Progenitor cell of endocrine pancreas (in vitro differentiated cells): ENCODE data around the gene PIKFYVE. TPM values are rescaled to one million over a fixed set of nuclear protein-coding genes. Genes with fewer than 3 reads are reported as not detected.
"Not testable (repeated sequence)": the region's sequence is repeated elsewhere in the genome, so short reads cannot be mapped to it uniquely, and the experiment has no call there.

Experiments used
- DNase-seq: peaks from one replicate; pipeline ENCODE4 v3.0.0; 2021; ENCODE audit warnings: low spot score; ENCODE audit not compliant: unreplicated experiment
- H3K27ac Mint-ChIP-seq: 2 replicates; pipeline ENCODE4 v1.8.0; 2021; ENCODE audit warnings: mild to moderate bottlenecking, moderate library complexity, mixed read lengths
- H3K27me3 Mint-ChIP-seq: 2 replicates; pipeline ENCODE4 v1.8.0; 2021; ENCODE audit warnings: mixed read lengths
- H3K36me3 Mint-ChIP-seq: 2 replicates; pipeline ENCODE4 v1.8.0; 2022; ENCODE audit warnings: mixed read lengths; ENCODE audit not compliant: insufficient read depth
- H3K4me1 Mint-ChIP-seq: 2 replicates; pipeline ENCODE4 v1.8.0; 2021; ENCODE audit warnings: low read depth, mixed read lengths
- H3K4me3 Mint-ChIP-seq: 2 replicates; pipeline ENCODE4 v1.8.0; 2021; ENCODE audit warnings: low read depth, mild to moderate bottlenecking, moderate library complexity, mixed read lengths
- H3K9me3 Mint-ChIP-seq: 2 replicates; pipeline ENCODE4 v1.8.0; 2021; ENCODE audit warnings: low read depth, mixed read lengths
- CTCF ChIP-seq: fragments of 200-600 bp; sonication (generic); IDR thresholded peaks from one replicate; pipeline ENCODE4 v1.5.0; 2021; ENCODE audit warnings: antibody characterized with exemption, mild to moderate bottlenecking; ENCODE audit not compliant: unreplicated experiment
- total RNA-seq: library from RNA; stranded (reverse); gene quantifications from 2 replicates; pipeline ENCODE4 v1.2.1, GENCODE V29; 2021

Gene PIKFYVE
- total RNA-seq, 1 donor from 2014 or later = 38.4 TPM

- Mint-ChIP-seq H3K4me1 (peaks cover 42% of the 10 kb centered on the region), H3K9me3 (no peaks in the 10 kb centered on the region), H3K4me3 (peak overlapping the region; percentile 100), H3K36me3 (peaks cover 16% of the 10 kb centered on the region), H3K27me3 (no peaks in the 10 kb centered on the region), H3K27ac (peak overlapping the region; percentile 98)
- peak; percentile 17 for TF ChIP-seq CTCF
- no peak for DNase-seq
Measured at GRCh38 chr2:208255557-208256106, 10.4 kb upstream of the PIKFYVE start.

GRCh38 chr2:208256192-208256782 is 9.8 kb upstream of the PIKFYVE start:
- peak overlapping the region; percentile 88 for H3K27ac Mint-ChIP-seq
- H3K36me3 Mint-ChIP-seq = peaks cover 13% of the 10 kb centered on the region
- no peak for DNase-seq
- peak overlapping the region; percentile 100 for H3K4me3 Mint-ChIP-seq
- H3K4me1 Mint-ChIP-seq = peaks cover 40% of the 10 kb centered on the region
- H3K9me3 Mint-ChIP-seq = no peaks in the 10 kb centered on the region
- TF ChIP-seq CTCF = peak; percentile 37
- no peaks in the 10 kb centered on the region for H3K27me3 Mint-ChIP-seq

- H3K9me3 Mint-ChIP-seq, DNase-seq, H3K27me3 Mint-ChIP-seq, H3K36me3 Mint-ChIP-seq: not testable (repeated sequence)
- Mint-ChIP-seq H3K4me3 (peak overlapping the region; percentile 35), H3K27ac (peak overlapping the region; percentile 88), H3K4me1 (peaks cover 36% of the 10 kb centered on the region)
Measured at GRCh38 chr2:208256849-208257813, 8.9 kb upstream of the PIKFYVE start.

- Mint-ChIP-seq H3K9me3 (peaks cover 8% of the 10 kb centered on the region), H3K27me3 (no peaks in the 10 kb centered on the region), H3K36me3 (peaks cover 2% of the 10 kb centered on the region), H3K4me1 (peaks cover 24% of the 10 kb centered on the region), H3K27ac (peak overlapping the region; percentile 98), H3K4me3 (peak overlapping the region; percentile 94)
- no peak for DNase-seq
- no peak for TF ChIP-seq CTCF
Measured at GRCh38 chr2:208265371-208265800, 669 bp upstream of the PIKFYVE start.

GRCh38 chr2:208266553-208266893 is 468 bp downstream of the PIKFYVE start:
- no peak for DNase-seq
- Mint-ChIP-seq H3K27ac (peak overlapping the region; percentile 98), H3K9me3 (peaks cover 8% of the 10 kb centered on the region), H3K36me3 (peaks cover 5% of the 10 kb centered on the region), H3K4me3 (peak overlapping the region; percentile 94), H3K4me1 (peaks cover 24% of the 10 kb centered on the region), H3K27me3 (no peaks in the 10 kb centered on the region)
- no peak for TF ChIP-seq CTCF
